SJCRH30 (cell line): ENCODE measurements around the gene TMOD3. TPM values are rescaled to one million over a fixed set of nuclear protein-coding genes. Genes with fewer than 3 reads are reported as not detected.

Experiments
- DNase-seq, 2 experiments: peaks; one replicate each; pipeline ENCODE4 v3.0.0-alpha.2; 2015 to 2020
- H3K27ac ChIP-seq: fragments of 250-450 bp; sonication (Bioruptor Pico); 2 replicates; pipeline ENCODE4 v1.5.1; 2020; ENCODE audit warnings: mild to moderate bottlenecking, moderate library complexity
- H3K27me3 ChIP-seq: fragments of 250-450 bp; sonication (Bioruptor Pico); 2 replicates; pipeline ENCODE4 v1.5.1; 2020; ENCODE audit warnings: mild to moderate bottlenecking, moderate library complexity
- H3K36me3 ChIP-seq: fragments of 250-450 bp; sonication (Bioruptor Pico); 2 replicates; pipeline ENCODE4 v1.5.1; 2020; ENCODE audit warnings: mild to moderate bottlenecking, moderate library complexity
- H3K4me1 ChIP-seq: fragments of 250-450 bp; sonication (Bioruptor Pico); 2 replicates; pipeline ENCODE4 v1.5.1; 2020; ENCODE audit warnings: mild to moderate bottlenecking, moderate library complexity
- H3K4me3 ChIP-seq: fragments of 250-450 bp; sonication (Bioruptor Pico); 2 replicates; pipeline ENCODE4 v1.5.1; 2020; ENCODE audit warnings: mild to moderate bottlenecking, moderate library complexity
- H3K9me3 ChIP-seq: fragments of 250-450 bp; sonication (Bioruptor Pico); replicated peaks from 2 replicates; pipeline ENCODE4 v1.5.1; 2020; ENCODE audit warnings: mild to moderate bottlenecking, moderate library complexity
- total RNA-seq: library from RNA; depleted of rRNA; stranded (reverse); fragments of >200 nt; shearing (Covaris generic); gene quantifications from 2 replicates; pipeline ENCODE4 v1.2.3, GENCODE V29; 2014

Gene TMOD3
- total RNA-seq, 1 experiment from 2014 or later = 33.1 TPM

DNA sequence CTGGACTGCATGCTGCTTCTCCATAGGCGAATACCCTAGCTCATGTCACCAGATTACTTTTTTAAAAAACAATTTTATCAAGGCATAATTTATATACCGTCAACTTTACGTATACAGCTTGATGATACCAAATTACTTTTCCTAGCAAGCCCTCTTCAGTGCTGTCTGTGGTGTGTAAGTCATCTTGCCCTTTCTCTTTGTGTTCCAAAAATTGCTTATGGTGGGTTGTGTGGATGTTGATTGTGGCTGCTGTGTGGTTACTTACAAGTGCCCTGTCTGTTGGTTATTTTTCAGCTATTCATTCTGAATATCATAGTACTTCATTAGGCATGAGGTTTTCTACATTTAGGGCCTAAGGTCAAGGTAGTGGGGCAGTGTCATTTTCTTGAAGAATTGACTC lies 12.8 kb downstream of the TMOD3 start:
- no peak overlapping the region for H3K27ac ChIP-seq
- no peak overlapping the region for H3K4me3 ChIP-seq
- no peaks in the 10 kb centered on the region for H3K36me3 ChIP-seq
- H3K9me3 ChIP-seq = no peaks in the 10 kb centered on the region
- peaks cover 21% of the 10 kb centered on the region for H3K4me1 ChIP-seq
- DNase-seq = no peak
- H3K27me3 ChIP-seq = no peaks in the 10 kb centered on the region

DNA sequence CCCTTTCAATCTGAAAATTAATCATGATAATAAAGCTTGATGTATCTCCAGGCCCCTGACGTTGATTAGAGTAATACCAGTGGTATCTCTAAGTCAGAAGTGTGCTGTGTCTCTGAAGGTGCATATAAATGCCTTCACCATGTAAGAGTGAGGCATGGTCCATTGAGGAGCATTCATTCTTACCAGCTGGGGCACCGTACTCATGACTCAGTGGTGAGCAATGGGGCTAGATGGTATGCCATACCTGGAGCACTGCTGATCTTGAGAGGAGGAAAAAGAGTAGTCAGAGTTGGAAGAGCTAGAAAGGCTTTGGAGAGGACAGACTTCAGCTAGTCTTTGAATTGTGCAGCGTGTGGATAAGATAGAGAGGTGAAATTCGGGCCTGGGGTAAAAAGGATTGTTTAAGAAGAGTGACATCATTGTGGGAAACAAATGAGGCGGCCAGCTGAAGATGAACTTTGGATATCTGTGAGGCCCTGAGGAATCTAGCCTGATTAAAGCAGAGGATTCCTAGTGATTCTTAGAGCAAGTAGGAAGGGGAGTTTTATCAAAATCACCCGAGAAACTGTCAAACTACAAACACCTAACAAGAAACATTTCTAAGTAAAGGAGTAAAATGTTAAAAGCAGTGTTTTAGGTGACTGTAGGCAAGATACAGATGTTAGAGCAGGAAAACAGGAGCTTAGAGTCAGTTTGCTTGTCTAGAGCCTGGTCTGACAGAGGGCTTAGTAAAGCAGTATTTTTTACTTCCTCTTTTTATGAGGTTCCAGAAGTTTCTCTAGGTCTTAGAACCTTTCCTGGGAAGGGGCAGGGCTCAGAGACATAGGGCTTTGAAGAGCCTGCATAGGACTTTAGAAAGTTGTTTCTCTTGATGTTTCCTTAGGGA lies 13.6 kb downstream of the TMOD3 start:
- H3K27me3 ChIP-seq = no peaks in the 10 kb centered on the region
- H3K9me3 ChIP-seq = no peaks in the 10 kb centered on the region
- H3K4me3 ChIP-seq = no peak overlapping the region
- no peak overlapping the region for H3K27ac ChIP-seq
- peaks cover 17% of the 10 kb centered on the region for H3K4me1 ChIP-seq
- H3K36me3 ChIP-seq = no peaks in the 10 kb centered on the region
- no peak for DNase-seq

DNA sequence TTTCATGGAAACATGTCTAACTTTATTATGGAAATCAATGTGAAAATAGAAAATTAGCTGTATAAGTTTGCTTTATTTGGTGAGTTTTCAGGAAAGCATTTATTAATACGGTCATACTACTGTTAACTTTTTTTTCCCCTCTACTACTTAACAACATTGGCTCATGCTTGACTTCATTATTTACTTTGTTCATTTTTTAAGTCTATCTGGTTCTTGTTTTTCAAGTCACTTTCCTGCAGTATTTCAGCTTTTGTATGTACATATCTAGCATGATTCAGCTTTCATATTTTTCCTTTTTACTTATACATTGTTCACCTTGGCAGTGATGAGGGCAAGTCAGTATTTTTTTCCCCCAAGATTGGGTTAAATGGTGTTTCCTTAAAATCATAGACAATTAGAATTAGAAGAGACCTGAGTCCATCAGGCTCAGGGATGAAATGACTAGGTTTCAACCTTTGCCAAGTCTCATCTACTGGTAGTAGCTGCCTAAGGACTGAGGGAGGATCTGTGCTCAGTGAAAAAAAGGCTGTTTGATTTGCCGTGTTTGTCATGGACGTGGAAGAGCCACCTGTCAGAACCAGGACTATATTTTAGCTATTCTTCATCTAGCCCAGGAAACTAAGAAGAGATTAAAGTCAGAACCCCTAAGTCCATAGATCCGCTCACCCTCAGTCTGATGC lies 15.4 kb downstream of the TMOD3 start:
- Histone ChIP-seq H3K27me3 (no peaks in the 10 kb centered on the region), H3K36me3 (no peaks in the 10 kb centered on the region), H3K9me3 (no peaks in the 10 kb centered on the region), H3K27ac (no peak overlapping the region), H3K4me3 (no peak overlapping the region), H3K4me1 (peaks cover 17% of the 10 kb centered on the region)
- no peak for DNase-seq

DNA sequence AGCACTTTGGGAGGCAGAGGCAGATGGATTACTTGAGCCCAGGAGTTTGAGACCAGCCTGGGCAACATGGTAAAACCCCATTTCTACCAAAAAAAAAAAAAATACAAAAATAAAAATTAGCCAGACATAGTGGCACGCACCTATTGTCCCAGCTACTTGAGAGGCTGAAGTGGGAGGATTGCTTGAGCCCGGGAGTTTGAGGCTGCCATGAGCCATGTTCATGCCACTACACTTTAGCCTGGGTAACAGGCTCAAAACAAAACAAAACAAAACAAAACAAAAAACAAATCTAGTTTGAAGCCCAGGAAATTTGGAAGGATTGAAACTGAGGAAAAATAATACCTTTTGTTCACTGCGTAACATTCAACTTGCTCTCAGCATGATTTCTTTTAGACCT lies 16.6 kb downstream of the TMOD3 start:
- no peaks in the 10 kb centered on the region for H3K36me3 ChIP-seq
- no peaks in the 10 kb centered on the region for H3K9me3 ChIP-seq
- no peak overlapping the region for H3K4me3 ChIP-seq
- H3K27ac ChIP-seq = no peak overlapping the region
- no peaks in the 10 kb centered on the region for H3K27me3 ChIP-seq
- peaks cover 17% of the 10 kb centered on the region for H3K4me1 ChIP-seq
- no peak for DNase-seq

DNA sequence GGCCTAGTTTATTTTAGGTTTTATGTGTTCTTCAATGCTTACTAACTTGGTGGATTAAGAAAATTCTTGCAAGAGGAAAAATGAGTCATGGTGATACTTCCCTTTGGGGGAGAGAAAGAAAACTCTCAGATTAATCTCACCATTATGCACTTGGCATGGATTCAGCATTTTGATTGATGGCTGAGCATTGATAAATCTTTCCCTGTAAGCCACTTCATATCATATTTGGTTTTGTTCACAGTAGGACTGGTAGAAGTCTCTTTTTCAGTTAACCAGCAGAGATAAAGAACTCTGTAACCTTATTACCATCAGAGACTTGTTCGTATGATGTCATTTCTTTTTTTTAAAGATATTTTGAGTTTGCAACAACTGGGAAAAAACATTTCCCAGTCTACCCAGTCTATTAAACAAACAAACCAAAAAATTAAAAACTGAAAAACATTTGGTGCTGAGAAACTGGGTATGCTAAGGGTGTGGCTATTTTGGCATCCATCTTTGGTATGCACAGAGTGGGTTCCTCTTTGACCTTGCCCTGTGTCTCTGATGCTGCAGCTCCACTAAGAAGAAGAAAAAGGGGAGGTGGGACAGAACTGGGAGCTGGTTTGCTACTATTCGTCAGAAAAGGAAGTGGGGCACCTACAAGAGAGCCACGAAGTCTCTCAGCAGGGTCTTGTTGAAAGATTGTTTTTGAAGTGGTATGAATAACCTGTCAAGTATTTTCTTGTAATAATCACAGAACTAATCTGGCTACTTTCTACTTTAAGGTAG lies 17.2 kb downstream of the TMOD3 start:
- Histone ChIP-seq H3K9me3 (no peaks in the 10 kb centered on the region), H3K4me1 (peaks cover 17% of the 10 kb centered on the region), H3K4me3 (no peak overlapping the region), H3K27me3 (no peaks in the 10 kb centered on the region), H3K27ac (no peak overlapping the region), H3K36me3 (no peaks in the 10 kb centered on the region)
- DNase-seq = no peak

DNA sequence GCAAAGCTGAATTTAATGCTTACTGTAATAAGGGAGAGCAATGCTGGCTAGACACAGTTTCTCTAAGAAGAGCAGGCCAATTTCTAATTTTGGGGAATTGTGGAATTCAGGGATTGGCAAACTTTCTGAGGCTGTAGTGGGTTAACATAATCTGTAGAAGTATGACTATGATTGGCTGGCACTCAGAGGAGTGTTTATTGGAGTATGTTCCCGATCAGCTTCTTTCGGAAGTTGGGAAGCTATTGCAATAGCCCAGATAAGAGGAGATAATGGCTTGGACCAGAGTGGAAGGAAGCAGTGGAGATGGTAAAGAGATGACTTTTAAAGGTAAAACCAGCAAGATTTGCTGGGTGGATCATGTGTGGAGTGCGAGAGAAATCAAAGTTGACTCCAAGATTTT lies 19.4 kb downstream of the TMOD3 start:
- Histone ChIP-seq H3K4me1 (peaks cover 15% of the 10 kb centered on the region), H3K9me3 (no peaks in the 10 kb centered on the region), H3K4me3 (no peak overlapping the region), H3K27me3 (no peaks in the 10 kb centered on the region), H3K36me3 (no peaks in the 10 kb centered on the region), H3K27ac (no peak overlapping the region)
- no peak for DNase-seq

DNA sequence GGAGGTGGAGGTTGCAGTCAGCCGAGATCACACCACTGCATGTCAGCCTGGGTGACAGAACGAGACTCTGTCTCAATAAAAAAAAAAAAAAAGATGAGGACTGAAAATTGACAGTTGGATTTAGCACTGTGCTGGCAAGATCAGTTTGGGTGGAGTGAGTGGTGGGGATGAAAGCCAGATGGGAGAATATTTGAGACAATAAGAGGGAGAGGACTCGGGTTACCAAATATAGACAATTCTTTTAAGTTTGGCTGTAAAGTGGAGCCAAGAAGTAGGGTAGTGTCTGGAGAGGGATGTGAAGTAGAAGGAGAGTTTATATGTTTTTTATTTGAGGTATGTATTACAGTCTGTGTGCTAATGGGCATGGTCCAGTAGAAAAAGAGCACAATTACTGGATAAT lies 20.4 kb downstream of the TMOD3 start:
- Histone ChIP-seq H3K9me3 (no peaks in the 10 kb centered on the region), H3K27me3 (no peaks in the 10 kb centered on the region), H3K36me3 (no peaks in the 10 kb centered on the region), H3K27ac (no peak overlapping the region), H3K4me3 (no peak overlapping the region), H3K4me1 (peaks cover 15% of the 10 kb centered on the region)
- DNase-seq = no peak

DNA sequence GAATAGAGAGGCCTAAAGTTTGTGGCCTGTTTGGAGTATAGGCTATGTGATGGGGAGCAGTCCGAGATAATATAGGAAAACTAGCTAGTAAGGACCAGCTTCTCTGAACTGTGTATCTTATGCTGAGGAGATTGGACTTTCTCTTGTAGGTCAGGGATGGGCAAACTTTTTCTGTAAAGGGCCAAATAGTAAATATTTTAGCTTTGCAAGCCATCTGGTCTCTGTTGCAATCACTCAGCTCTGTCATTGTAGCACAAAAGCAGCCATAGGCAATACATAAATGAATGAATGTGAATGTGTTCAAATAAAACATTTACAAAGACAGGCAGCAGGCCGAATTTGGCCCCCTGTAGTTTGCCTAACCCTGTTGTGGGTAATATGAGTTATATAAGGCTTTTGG lies 24.5 kb downstream of the TMOD3 start:
- Histone ChIP-seq H3K36me3 (peaks cover 5% of the 10 kb centered on the region; the same call in 1 of the 2 replicates), H3K4me3 (no peak overlapping the region), H3K4me1 (no peaks in the 10 kb centered on the region), H3K27me3 (no peaks in the 10 kb centered on the region), H3K27ac (no peak overlapping the region), H3K9me3 (no peaks in the 10 kb centered on the region)
- DNase-seq = no peak

DNA sequence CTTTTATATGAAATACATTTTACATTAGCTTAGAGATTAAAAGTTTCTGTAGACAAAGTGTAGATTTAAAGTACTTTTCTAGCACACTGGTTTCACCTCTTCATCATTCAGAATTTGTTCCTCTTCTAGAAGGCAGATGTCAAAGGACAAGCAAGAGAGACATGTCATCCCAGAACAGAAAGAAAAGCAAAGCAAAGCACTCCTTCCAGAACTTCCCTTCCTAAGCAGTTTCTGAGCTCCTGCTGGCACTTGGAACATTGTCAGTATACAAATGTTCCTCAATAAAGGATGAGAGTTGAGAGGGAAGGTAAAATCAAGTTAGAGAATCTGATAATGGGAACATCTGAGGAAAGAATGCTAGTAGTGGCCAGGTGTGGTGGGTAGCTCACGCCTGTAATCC lies 26.2 kb downstream of the TMOD3 start:
- H3K27ac ChIP-seq = no peak overlapping the region
- peaks cover 5% of the 10 kb centered on the region; the same call in 1 of the 2 replicates for H3K36me3 ChIP-seq
- no peak overlapping the region for H3K4me3 ChIP-seq
- no peak for DNase-seq
- no peaks in the 10 kb centered on the region for H3K27me3 ChIP-seq
- no peaks in the 10 kb centered on the region for H3K4me1 ChIP-seq
- no peaks in the 10 kb centered on the region for H3K9me3 ChIP-seq

DNA sequence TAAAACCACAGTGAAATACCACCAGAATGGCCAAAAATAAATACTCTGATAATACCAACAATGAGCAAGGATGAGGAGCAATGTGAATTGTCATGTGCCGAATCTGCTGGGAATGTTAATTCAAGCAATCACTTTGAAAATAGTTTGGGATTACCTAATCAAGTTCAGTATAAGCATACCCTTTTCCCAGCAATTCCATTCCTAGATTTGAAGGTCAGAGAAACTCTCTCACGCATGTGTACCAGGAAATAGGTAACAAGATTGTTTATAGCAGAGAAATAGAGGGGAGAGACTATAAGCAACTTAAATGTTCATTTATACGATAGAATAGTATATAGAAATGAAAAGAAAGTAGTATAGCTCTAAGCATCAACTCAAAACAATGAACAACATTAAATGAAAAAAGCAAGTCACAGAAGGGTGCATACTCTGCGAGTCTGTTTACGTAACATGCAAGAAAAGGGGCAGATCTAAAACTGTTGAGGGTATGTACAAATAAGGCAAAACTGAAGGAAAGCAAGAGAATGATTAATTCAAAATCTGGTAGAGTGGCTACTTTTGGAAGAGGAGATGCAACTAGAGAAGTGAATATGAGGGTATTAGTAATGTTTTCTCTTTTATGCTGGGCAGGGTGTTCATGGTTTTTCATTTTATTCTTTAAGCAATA lies 27.4 kb downstream of the TMOD3 start:
- DNase-seq = no peak
- no peaks in the 10 kb centered on the region for H3K9me3 ChIP-seq
- H3K27ac ChIP-seq = no peak overlapping the region
- H3K4me1 ChIP-seq = no peaks in the 10 kb centered on the region
- no peaks in the 10 kb centered on the region for H3K27me3 ChIP-seq
- H3K36me3 ChIP-seq = peaks cover 5% of the 10 kb centered on the region; the same call in 1 of the 2 replicates
- no peak overlapping the region for H3K4me3 ChIP-seq

DNA sequence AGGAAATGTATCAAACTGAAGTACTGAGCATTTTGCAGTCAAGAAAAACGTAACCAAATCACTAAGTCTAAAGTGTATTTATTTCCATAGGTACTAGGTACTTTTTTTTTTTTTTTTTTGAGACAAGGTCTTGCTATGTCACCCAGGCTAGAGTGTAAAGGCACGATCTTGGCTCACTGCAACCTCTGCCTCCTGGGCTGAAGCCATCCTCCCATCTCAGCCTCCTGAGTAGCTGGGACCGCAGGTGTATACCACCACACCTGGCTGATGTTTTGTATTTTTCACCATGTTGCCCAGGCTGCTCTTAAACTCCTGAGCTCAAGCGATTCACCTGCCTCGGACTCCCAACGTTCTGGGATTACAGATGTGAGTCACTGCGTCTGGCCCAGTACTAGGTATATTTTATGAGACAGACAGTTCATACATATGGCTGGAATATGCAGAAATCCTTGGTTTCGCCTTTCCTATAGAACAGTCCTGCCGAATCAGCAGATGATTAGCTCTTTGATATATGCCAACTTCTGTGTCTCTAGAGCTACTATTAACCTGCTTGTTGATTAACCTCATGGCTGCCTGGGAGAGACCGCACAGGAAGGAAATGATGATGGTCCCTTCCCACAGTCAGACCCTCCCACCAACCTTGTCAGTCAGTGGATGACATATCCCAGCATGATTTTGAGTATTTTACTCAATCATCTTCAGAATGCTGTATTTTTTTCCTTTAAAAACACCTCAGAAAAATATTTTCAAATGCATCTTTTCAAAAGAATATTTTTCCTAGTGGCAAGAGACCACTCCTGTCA lies 32.3 kb downstream of the TMOD3 start:
- peaks cover 8% of the 10 kb centered on the region for H3K4me1 ChIP-seq
- peaks cover 19% of the 10 kb centered on the region for H3K36me3 ChIP-seq
- H3K27ac ChIP-seq = no peak overlapping the region
- H3K4me3 ChIP-seq = no peak overlapping the region
- H3K27me3 ChIP-seq = no peaks in the 10 kb centered on the region
- H3K9me3 ChIP-seq = no peaks in the 10 kb centered on the region
- no peak for DNase-seq

DNA sequence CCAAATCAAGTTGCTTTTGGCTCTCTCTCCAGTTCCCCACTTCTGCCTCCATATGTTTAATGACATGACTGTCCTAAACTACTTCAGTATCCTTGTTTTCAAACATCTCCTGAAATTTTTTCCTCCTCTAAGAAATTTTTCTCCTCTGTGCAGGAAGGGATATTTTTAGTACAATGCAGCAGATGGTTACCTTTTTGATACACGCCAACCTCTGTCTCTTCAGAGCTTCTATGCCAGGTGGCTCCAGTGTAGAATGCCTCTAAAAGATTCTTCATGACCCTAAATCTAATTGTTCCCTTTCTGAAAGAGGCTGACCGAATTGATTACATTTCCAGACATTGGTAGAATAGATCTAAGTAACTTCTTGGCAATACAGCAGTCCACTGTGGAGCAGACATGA lies 33.7 kb downstream of the TMOD3 start:
- H3K36me3 ChIP-seq = peaks cover 19% of the 10 kb centered on the region

DNA sequence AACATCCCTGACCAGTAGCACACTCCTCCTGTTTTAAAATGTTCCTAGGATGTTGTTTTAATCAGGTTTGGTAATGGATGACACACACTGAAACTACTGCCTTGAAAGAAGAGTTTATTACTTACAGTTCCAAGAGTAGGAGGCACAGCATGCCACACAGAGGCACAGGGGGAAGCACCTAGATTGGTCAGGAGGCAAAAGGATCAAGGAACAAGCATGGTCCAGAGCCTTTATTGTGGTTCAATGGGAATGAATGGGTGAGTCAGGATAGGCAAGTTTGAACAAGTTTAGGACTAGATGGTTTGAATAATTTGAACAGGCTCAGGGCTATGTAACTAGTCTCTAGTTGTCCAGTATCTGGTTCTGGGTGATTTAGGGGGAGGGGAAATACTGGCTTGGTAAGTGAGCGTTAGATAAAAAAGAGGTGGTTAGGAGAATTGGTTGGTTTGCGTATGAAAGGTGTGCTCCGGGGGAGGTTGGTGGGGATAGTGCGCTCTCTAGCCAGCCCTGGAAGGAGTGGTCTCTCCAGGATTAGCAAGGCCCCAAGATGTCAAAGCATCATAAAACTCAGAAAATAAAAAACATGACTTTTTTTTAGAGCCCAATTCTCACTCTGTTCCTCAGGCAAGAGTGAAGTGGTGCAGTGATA lies 35.1 kb downstream of the TMOD3 start:
- H3K4me3 ChIP-seq = no peak overlapping the region
- H3K9me3 ChIP-seq = no peaks in the 10 kb centered on the region
- no peak overlapping the region for H3K27ac ChIP-seq
- H3K4me1 ChIP-seq = peaks cover 29% of the 10 kb centered on the region
- H3K36me3 ChIP-seq = peaks cover 18% of the 10 kb centered on the region
- DNase-seq = no peak
- H3K27me3 ChIP-seq = no peaks in the 10 kb centered on the region

More for the DNA sequence above, 33.7 kb downstream of the TMOD3 start:
- no peaks in the 10 kb centered on the region for H3K27me3 ChIP-seq
- DNase-seq = no peak
- H3K4me3 ChIP-seq = no peak overlapping the region
- H3K27ac ChIP-seq = no peak overlapping the region
- peaks cover 21% of the 10 kb centered on the region for H3K4me1 ChIP-seq
- H3K9me3 ChIP-seq = no peaks in the 10 kb centered on the region
